HG02571 (cell line): Measurements from ENCODE around the gene NCOA3.
"Not testable (repeated sequence)": the region's sequence is repeated elsewhere in the genome, so short reads cannot be mapped to it uniquely, and the experiment has no call there.

Experiments
- ATAC-seq: cut with Tn5 transposase; IDR thresholded peaks from one replicate; pipeline ENCODE4 v1.9.1; 2021; ENCODE audit warnings: mild to moderate bottlenecking, moderate library complexity; ENCODE audit not compliant: unreplicated experiment

Gene NCOA3

GRCh38 chr20:47594157-47594556, 92.5 kb downstream of the NCOA3 start:
- ATAC-seq = no peak

- ATAC-seq = not testable (repeated sequence)
Observed at GRCh38 chr20:47595138-47595537, 93.5 kb downstream of the NCOA3 start.

DNA sequence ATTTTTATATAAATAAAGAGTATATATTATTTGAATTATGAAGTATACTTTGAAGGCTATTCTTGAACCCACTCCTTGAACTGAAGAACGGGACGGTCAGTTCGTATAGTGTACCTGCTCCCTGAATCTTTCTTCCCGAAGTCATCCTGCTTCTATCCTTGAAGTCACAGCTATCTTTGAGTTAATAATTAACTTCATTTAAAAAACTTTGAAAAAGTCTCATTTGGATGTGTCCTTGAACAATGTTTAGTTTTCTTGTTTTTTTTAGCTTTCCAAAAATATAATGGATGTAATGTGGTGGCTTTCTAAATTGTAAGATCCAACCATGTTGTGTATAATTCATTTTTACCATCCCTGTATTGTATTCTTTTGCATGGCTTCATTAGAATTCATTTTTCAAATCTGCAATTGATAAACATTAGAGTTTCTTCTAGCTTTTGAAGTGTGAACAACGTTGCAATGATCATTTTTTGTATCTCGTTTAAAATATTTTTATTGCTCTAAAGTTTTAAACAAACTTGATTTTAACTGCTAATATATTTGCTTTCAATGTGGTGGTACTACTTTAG, 94.4 kb downstream of the NCOA3 start:
- ATAC-seq = no peak

- no peak for ATAC-seq
Observed at GRCh38 chr20:47597090-47597489, 95.4 kb downstream of the NCOA3 start.

DNA sequence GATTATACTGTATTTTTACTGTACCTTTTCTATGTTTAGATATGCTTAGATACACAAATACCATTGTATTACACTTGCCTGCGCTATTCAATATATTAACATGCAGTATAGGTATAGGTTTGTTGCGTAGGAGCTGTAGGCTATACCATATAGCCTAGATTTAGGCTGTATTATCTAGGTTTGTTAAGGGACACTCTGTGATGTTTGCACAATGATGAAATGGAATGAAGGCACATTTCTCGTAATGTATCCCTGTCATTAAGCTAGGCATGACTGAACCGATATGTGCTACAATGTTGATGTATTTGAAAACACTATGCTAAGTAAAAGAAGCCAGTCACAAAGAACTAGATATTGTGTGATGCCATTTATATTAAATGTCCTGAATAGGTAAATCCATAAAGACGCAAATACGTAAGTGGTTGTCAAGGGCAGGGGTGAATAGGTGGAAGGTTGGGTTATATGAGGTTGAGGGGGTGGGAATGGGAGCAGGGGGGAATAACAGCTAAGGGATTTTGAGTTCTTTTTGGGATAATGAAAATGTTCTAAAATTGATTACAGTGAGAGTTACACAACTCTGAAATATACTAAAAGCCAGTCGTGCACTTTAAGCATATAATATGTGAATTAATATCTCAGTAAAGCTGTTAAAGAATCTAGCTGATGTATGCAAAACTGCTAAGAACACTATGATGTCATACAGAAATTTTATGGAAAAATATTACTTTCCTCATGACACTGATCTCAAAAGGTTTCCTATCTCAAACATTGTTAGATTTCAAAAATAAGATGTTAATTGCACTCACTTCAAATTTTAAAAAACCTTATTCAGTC, 97.4 kb downstream of the NCOA3 start:
- ATAC-seq = no peak

GRCh38 chr20:47600967-47601547, 99.4 kb downstream of the NCOA3 start:
- ATAC-seq = no peak

DNA sequence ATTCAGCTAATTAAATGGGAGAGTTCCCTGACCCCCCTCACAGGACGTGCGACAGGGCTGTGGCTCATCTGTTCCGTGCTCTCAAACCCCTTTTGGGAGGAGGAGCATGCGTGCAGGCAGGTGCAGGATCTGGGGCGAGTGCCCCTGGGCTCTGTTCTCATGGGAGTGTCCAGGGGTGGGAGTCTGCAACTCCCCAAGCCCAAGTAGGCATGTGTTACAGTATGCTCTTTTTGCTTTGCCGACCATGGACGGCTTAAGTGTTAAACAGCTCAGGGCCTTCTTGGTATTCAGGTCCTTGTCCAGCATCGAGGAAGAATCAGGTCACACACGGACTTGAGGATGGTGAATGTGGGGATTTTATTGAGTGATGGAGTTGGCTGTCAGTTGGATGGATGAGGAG, 101.6 kb downstream of the NCOA3 start:
- ATAC-seq = no peak

DNA sequence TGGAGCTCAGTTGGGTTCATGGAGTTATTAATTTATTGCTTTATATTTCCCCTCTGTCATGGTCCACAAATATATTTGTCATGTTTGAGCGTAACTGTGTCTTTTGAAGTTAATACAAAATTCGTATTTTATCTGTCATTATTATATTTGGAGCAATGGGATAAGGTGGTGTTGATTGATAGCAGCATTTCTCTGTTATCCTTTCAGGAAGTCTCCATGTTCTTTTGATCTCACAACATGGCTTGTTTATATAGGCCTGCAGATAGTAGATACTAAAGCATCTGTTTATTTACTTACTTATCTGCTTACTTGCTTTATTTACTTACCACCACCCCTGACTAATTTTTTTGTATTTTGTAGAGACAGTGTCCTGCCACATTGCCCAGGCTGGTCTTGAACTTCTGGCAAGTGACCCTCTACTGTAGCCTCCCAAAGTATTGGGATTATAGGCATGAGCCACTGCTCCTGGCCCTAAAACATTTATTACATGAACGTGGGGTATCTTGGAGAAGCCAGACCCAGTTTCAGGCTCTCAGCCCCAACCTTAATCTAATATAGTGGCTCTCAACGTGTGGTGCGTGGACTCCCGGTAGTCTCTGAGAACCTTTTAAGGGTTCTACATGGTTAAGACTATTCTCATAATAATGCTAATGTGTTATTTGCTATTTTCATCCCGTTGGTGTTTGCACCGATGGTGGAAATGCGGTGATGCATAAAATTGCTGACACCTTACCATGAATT, 104.2 kb downstream of the NCOA3 start:
- ATAC-seq = no peak

GRCh38 chr20:47606414-47606982, 104.8 kb downstream of the NCOA3 start:
- no peak for ATAC-seq

DNA sequence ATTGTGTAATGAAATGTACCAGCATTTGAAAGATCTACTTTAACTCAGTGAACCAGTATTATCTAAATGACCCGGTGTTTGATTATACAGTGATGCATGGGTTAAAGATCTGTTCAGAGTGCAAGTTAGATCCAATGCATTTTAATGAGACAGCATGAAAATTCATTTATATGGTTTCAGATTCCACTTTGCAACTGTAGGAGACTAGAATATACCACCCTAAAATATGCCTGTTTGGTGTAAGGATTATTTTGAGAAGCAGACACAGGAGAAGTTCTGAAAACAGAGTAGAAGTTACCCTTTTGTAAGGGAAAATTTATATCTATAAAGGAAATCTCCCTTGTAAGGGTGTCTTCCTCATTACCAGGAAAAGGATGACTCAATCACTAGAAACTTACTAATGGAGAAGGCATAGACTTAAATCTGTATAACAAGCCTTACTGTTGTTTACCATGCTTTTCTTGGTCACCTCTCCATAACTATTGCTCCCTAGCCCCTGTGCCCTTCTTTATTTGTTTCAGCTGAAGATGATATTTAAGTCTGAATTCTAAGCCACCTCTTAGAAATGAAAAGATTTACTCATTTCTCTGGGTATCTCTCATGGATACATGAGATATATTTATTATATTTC, 105.4 kb downstream of the NCOA3 start:
- ATAC-seq = no peak

DNA sequence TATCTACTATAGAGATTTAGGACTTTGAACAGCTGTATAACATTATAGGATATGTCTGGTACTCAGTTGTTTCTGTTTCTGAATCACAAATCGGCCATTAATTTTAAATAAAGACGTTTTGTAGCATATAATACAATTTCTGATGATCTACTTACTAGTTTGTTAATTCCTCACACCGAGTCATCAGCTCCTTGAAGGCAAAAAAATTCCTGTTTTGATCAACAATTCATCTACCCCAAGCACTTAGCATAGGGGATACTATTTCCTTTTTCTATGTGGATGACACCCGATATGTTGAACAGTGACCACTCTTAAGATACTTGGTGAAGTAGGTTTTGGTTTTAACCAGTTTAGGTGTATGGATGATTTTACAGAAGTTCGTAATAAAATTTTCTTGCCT, 107.3 kb downstream of the NCOA3 start:
- no peak for ATAC-seq

DNA sequence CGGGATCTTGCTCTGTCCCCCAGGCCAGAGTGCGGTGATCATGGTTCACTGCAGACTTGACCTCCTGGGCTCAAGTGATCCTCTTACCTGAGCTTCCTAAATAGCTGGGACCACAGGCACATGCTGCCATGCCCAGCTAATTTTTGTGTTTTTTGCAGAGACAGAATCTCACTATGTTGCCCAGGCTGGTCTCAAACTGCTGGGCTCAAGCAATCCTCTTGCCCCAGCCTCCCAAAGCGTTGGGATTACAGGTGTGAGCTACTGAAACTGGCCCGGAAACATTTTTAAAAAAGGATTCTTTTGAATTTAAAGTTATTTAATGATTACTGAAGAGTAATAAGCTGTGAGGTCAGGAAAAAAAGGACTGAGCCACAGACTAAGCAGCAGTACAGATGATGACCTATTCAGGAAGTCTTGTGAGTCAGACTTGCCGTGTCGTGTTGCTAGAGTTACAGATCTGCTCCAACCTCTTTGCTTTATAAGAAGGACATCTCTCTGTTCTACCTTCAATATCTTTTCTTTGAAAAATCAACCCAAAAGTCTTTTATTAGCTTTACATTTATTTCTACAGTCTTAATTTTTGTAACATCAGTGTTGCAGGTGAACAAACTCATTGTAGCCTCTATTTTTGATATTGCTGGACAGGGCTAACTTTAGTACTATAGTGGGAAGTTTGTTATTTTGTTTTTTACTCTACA, 108.7 kb downstream of the NCOA3 start:
- ATAC-seq = no peak

DNA sequence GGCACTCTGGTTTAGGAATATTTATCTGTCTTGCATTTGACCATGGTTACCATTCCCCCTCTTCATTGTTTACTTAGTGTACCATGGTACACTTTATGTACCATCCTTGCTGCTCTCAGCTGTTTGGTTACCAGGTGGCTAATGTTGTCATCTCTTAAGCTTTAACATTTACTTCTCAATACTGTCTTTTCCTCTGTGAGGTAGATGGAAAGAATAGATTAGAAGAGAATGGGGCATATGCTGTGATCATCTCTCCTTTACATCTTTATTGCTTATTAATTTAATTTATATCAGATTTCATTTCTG, 109.2 kb downstream of the NCOA3 start:
- no peak for ATAC-seq

GRCh38 chr20:47611785-47612184, 110.1 kb downstream of the NCOA3 start:
- ATAC-seq = no peak

- ATAC-seq = no peak
Observed at GRCh38 chr20:47612670-47613069, 111.0 kb downstream of the NCOA3 start.

- ATAC-seq = no peak
Observed at GRCh38 chr20:47614703-47615309, 113.1 kb downstream of the NCOA3 start.

GRCh38 chr20:47618479-47618878, 116.8 kb downstream of the NCOA3 start:
- no peak for ATAC-seq

DNA sequence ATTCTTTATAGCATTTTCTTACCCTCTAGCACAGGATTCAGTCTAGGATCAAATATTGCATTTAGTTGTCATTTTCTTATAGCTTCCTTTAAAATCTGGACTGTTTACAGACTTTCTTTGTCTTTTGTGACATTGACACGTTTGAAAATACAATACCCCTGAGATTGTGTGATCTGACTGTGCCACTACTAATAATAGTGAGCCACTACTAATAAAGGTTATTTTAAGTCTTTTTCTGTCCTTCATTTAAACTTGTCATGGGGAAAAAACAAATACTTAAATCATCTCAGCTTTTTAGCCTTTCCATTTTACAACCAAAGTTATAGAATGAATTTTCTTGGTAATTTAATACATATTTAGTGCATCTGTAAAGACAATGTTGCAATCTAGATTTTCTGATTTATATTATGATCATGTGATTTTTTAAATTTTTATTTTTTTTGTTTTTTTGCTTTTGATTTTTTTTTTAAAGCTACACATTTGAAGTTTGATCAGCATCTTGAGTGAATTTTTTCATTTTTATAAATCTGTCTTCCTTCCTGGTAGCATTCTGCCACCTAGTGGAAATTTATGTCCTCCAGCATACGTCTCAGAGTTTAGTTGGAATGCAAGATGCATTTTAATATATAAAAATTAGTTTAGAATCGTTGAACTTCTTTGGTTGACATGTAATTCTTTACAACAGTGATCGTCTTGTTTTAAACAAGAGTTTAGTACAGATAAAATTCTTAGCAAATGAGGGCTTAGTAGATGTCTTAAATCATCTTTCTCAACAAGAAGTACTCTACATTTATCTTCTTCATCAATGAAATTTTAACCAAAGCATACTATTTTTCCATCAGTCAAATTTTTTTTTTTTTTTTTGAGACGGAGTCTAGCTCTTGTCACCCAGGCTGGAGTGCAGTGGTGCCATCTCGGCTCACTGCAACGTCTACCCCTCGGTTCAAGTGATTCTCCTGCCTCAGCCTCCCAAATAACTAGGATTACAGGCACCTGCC, 119.4 kb downstream of the NCOA3 start:
- no peak for ATAC-seq
